ENCODE data around the gene CLSTN2.

GRCh38 chr3:139917226-139917785 is 17.7 kb upstream of the CLSTN2 start:
- TF ChIP-seq PKNOX1 (IDR thresholded peaks at IDR 0.05) (no peak), HDGF (IDR thresholded peaks at IDR 0.05; ENCODE audit: borderline replicate concordance) (no peak), SP1 (IDR thresholded peaks at IDR 0.05) (no peak), SUZ12 (IDR thresholded peaks at IDR 0.05) (no peak), FOXA1 (IDR thresholded peaks at IDR 0.05) (no peak), L3MBTL2 (conservative IDR thresholded peaks at IDR 0.05) (no peak), BHLHE40 (IDR thresholded peaks at IDR 0.05; ENCODE audit: borderline replicate concordance) (no peak)

Data from HEK293T (cell line).